Upper lobe of left lung (tissue), 6 donors: Measurements from ENCODE around the gene R3HDM2. TPM values are rescaled to one million over a fixed set of nuclear protein-coding genes. Genes with fewer than 3 reads are reported as not detected.
"Not testable (repeated sequence)": the region's sequence is repeated elsewhere in the genome, so short reads cannot be mapped to it uniquely, and the experiment has no call there.

ENCODE experiments used
- ATAC-seq, 2 donors: fragments of 200-7000 bp; cut with Tn5 transposase; one replicate each; pipeline ENCODE4 v1.9.1; 2022; ENCODE audit warnings: mild to moderate bottlenecking in 2 of 2, moderate library complexity in 2 of 2; ENCODE audit not compliant: low FRiP score in 2 of 2
- DNase-seq, 2 donors: peaks; one replicate each; pipeline ENCODE4 v3.0.0-alpha.2; 2019 to 2020
- H3K27ac ChIP-seq, 4 donors: fragments of 200-600 bp; sonication (generic); one replicate each; pipeline ENCODE4 v1.5.1; 2016 to 2019
- H3K27me3 ChIP-seq, 4 donors: fragments of 200-600 bp; sonication (generic); one replicate each; pipeline ENCODE4 v1.5.1; 2017 to 2019
- H3K36me3 ChIP-seq, 4 donors: fragments of 200-600 bp; sonication (generic); one replicate each; pipeline ENCODE4 v1.5.1; 2016 to 2019
- H3K4me1 ChIP-seq, 4 donors: fragments of 200-600 bp; sonication (generic); one replicate each; pipeline ENCODE4 v1.5.1; 2018 to 2019
- H3K4me3 ChIP-seq, 4 donors: fragments of 200-600 bp; sonication (generic); one replicate each; pipeline ENCODE4 v1.5.1; 2017 to 2019; ENCODE audit warnings: mild to moderate bottlenecking in 2 of 4, moderate library complexity in 1 of 4
- H3K9me3 ChIP-seq, 4 donors: fragments of 200-600 bp; sonication (generic); one replicate each; pipeline ENCODE4 v1.5.1; 2018 to 2019
- CTCF ChIP-seq, 6 experiments: fragments of 450-650 bp in 4 of 6; fragments of 200-600 bp in 2 of 6; sonication (generic) in 2 of 6; IDR thresholded peaks; one replicate each; pipeline ENCODE4 v1.5.1; 2016 to 2019; ENCODE audit warnings: antibody characterized with exemption in 6 of 6
- EP300 ChIP-seq, 4 donors: sonication (generic); formaldehyde crosslinking; IDR thresholded peaks; one replicate each; pipeline ENCODE4 v1.5.1; 2017; ENCODE audit warnings: antibody characterized with exemption in 4 of 4, control low read depth in 2 of 4
- POLR2A ChIP-seq, 4 donors: fragments of 450-650 bp; IDR thresholded peaks; one replicate each; pipeline ENCODE4 v1.5.1; 2016 to 2017; ENCODE audit warnings: antibody characterized with exemption in 4 of 4, mild to moderate bottlenecking in 2 of 4
- POLR2AphosphoS5 ChIP-seq, 2 donors: sonication (generic); formaldehyde crosslinking; IDR thresholded peaks; one replicate each; pipeline ENCODE4 v1.5.1; 2017; ENCODE audit warnings: antibody characterized with exemption in 2 of 2
- WGBS, 2 donors: methylation state at CpG; one replicate each; pipeline ENCODE4 v1.1.5; 2017 to 2018; 5-methylcytosine and 5-hydroxymethylcytosine counted together
- total RNA-seq, 6 donors: library from RNA; depleted of rRNA in 4 of 6; stranded (reverse); fragments of >200 nt in 4 of 6; gene quantifications; one replicate each; pipeline versions ENCODE4 v1.1.0 to v1.2.1, GENCODE V29; 2016 to 2021
- donor health status: DM: no; HTN: no; CAD: no; lungs with moderate emphysema.
- donor health status: DM: no; HTN: yes; CAD: no; lungs with severe emphysema.

R3HDM2 gene
- total RNA-seq, 6 donors from 2014 or later = 39.2 to 94.3 (median 59.2) TPM

- H3K4me3 ChIP-seq = no peak overlapping the region
- DNase-seq = no peak
These were observed 111.0 kb downstream of the R3HDM2 start for GRCh38 chr12:57319678-57320469.

GRCh38 chr12:57315681-57316080, 115.2 kb downstream of the R3HDM2 start:
- Histone ChIP-seq H3K4me3 (no peak overlapping the region), H3K27me3 (no peaks in the 10 kb centered on the region), H3K4me1 (no peaks in the 10 kb centered on the region), H3K27ac (no peak overlapping the region), H3K9me3 (no peaks in the 10 kb centered on the region), H3K36me3 (peaks cover 0 to 8% (median 0%) of the 10 kb centered on the region in 4 donors)
- 93 to 99% methylated on average over 7 of the region's 7 CpGs for WGBS, 2 donors
- DNase-seq (no peak), ATAC-seq (no peak)
- no peak for TF ChIP-seq CTCF (IDR thresholded peaks at IDR 0.05)
- TF ChIP-seq POLR2A (IDR thresholded peaks at IDR 0.05) = no peak
- no peak for TF ChIP-seq POLR2AphosphoS5 (IDR thresholded peaks at IDR 0.05)
- no peak for TF ChIP-seq EP300 (IDR thresholded peaks at IDR 0.05)

More at GRCh38 chr12:57319678-57320469, 111.0 kb downstream of the R3HDM2 start:
- ATAC-seq = peak in 1 of 2 donors; percentile 12
- Histone ChIP-seq H3K4me1 (no peaks in the 10 kb centered on the region), H3K9me3 (no peaks in the 10 kb centered on the region), H3K27ac (no peak overlapping the region), H3K36me3 (no peaks in the 10 kb centered on the region), H3K27me3 (no peaks in the 10 kb centered on the region)
- TF ChIP-seq POLR2A (IDR thresholded peaks at IDR 0.05) (no peak), CTCF (IDR thresholded peaks at IDR 0.05) (no peak), EP300 (IDR thresholded peaks at IDR 0.05) (no peak), POLR2AphosphoS5 (IDR thresholded peaks at IDR 0.05) (no peak)
- 88 to 92% methylated on average over 11 of the region's 11 CpGs for whole genome bisulfite sequencing, 2 donors

DNA sequence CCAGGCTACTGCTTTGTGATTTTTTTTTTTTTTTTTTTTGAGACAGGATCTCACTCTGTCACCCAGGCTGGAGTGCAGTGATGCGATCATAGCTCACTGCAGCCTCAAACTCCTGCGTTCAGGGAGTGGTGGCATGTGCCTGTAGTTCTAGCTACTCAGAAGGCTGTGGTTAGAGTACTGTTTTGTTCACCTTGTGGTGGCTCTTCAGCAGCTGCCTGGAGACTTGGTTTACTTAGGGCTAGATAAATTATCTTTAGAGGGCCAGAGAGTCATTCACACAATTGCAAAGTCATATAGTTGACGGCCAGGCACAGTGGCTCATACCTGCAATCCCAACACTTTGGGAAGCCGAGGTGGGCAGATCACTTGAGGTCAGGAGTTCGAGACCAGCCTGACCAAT, 118.6 kb downstream of the R3HDM2 start:
- WGBS, 2 donors = 81 to 96% methylated on average over 5 of the region's 5 CpGs
- DNase-seq = not testable (repeated sequence)

GRCh38 chr12:57309420-57309819, 121.4 kb downstream of the R3HDM2 start:
- ATAC-seq (no peak), DNase-seq (no peak)
- no peaks in the 10 kb centered on the region for H3K4me1 ChIP-seq
- H3K4me3 ChIP-seq = no peak overlapping the region
- H3K27me3 ChIP-seq = no peaks in the 10 kb centered on the region
- WGBS, 2 donors = 62 to 67% methylated on average over 2 of the region's 2 CpGs
- no peak for TF ChIP-seq POLR2AphosphoS5 (IDR thresholded peaks at IDR 0.05)
- no peak for TF ChIP-seq EP300 (IDR thresholded peaks at IDR 0.05)
- TF ChIP-seq CTCF (IDR thresholded peaks at IDR 0.05) = no peak
- peaks cover 0 to 47% (median 3%) of the 10 kb centered on the region in 4 donors for H3K36me3 ChIP-seq
- H3K9me3 ChIP-seq = no peaks in the 10 kb centered on the region
- no peak overlapping the region for H3K27ac ChIP-seq

More for the DNA sequence above, 118.6 kb downstream of the R3HDM2 start:
- not testable (repeated sequence) for ATAC-seq, H3K27ac ChIP-seq, H3K9me3 ChIP-seq, H3K4me3 ChIP-seq, H3K4me1 ChIP-seq, H3K27me3 ChIP-seq
- H3K36me3 ChIP-seq = peaks cover 0 to 29% (median 3%) of the 10 kb centered on the region in 4 donors

DNA sequence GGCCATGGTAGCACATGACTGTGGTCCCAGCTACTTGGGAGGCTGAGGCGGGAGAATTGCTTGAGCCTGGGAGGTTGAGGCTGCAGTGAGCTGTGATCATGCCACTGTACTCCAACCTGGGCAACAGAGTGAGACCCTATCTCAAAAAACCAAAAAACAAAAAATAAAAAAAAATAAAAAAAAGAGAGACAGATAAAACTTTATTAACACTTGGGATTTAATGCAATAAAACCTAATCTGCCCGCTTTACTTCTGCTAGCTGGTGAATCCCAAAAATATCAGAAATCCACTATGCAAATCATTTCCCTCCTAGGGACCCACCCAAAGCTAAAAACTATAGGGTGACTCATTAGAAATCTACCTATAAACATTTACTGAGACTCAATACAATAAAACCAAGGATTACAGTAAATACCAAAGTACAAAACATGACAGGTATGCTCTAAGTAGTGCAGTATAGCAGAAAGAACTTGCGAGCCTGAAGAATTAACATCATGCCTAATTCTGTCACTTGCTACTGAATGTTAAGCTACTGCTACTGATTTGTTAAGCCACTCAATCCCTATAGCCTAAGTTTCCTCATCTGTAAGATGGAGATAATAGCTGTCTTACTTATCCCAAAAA, 129.8 kb downstream of the R3HDM2 start:
- ATAC-seq (no peak), DNase-seq (no peak)
- H3K4me1 ChIP-seq = no peaks in the 10 kb centered on the region
- H3K27me3 ChIP-seq = no peaks in the 10 kb centered on the region
- TF ChIP-seq CTCF (IDR thresholded peaks at IDR 0.05) (no peak), EP300 (IDR thresholded peaks at IDR 0.05) (no peak), POLR2A (IDR thresholded peaks at IDR 0.05) (no peak), POLR2AphosphoS5 (IDR thresholded peaks at IDR 0.05) (no peak)
- H3K36me3 ChIP-seq = peaks cover 10 to 86% (median 25%) of the 10 kb centered on the region in 4 donors
- no peak overlapping the region for H3K27ac ChIP-seq
- H3K9me3 ChIP-seq = no peaks in the 10 kb centered on the region
- WGBS, 2 donors = 96 to 100% methylated on average over 3 of the region's 3 CpGs
- no peak overlapping the region for H3K4me3 ChIP-seq
